Duodenal mucosa (tissue), 2 donors: ENCODE results near the gene GLRA3.

Experiments
- H3K27ac ChIP-seq: one replicate; pipeline ENCODE4 v1.7.0; 2013; ENCODE audit warnings: low read depth, low read length
- H3K27me3 ChIP-seq, 2 donors: one replicate each; pipeline ENCODE4 v1.7.0; 2013; ENCODE audit warnings: low read length in 2 of 2, control low read depth in 1 of 2; ENCODE audit not compliant: insufficient read depth in 2 of 2, control insufficient read depth in 1 of 2
- H3K36me3 ChIP-seq, 2 donors: one replicate each; pipeline ENCODE4 v1.7.0; 2013; ENCODE audit warnings: low read length in 2 of 2, control low read depth in 1 of 2; ENCODE audit not compliant: insufficient read depth in 2 of 2, control insufficient read depth in 1 of 2
- H3K4me1 ChIP-seq, 2 donors: one replicate each; pipeline ENCODE4 v1.7.0; 2013; ENCODE audit warnings: low read length in 2 of 2, control low read depth in 1 of 2; ENCODE audit not compliant: insufficient read depth in 2 of 2, control insufficient read depth in 1 of 2
- H3K4me3 ChIP-seq, 2 donors: one replicate each; pipeline ENCODE4 v1.7.0; 2013; ENCODE audit warnings: low read length in 2 of 2, low read depth in 1 of 2
- H3K9ac ChIP-seq, 2 donors: one replicate each; pipeline ENCODE4 v1.7.0; 2013; ENCODE audit warnings: low read length in 2 of 2, low read depth in 1 of 2
- H3K9me3 ChIP-seq, 2 donors: one replicate each; pipeline ENCODE4 v1.7.0; 2013; ENCODE audit warnings: low read length in 2 of 2, control low read depth in 1 of 2; ENCODE audit not compliant: control insufficient read depth in 1 of 2

Gene GLRA3

DNA sequence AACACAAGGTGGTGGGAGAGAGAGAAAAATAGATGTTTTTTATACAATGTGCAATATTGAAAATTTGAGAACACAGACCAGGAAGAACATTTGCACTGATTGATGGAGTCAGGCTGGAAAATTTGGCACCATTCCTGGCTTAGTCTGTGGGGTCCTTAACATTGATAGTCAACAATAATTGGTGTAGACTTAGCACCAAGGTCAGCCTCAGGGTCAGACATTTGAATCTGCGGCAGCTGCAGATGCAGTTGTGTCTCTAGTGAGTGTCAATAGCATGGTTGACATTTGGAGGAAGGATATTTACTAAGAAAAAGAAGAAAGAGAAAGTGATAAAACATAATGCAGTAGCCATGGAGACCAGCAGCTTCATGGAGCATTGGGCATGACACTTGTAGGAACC, 31.5 kb upstream of the GLRA3 start:
- Histone ChIP-seq H3K36me3 (no peaks in the 10 kb centered on the region), H3K9me3 (no peaks in the 10 kb centered on the region), H3K27me3 (no peaks in the 10 kb centered on the region), H3K4me1 (no peaks in the 10 kb centered on the region), H3K9ac (no peak overlapping the region), H3K27ac (no peak overlapping the region), H3K4me3 (no peak overlapping the region)

DNA sequence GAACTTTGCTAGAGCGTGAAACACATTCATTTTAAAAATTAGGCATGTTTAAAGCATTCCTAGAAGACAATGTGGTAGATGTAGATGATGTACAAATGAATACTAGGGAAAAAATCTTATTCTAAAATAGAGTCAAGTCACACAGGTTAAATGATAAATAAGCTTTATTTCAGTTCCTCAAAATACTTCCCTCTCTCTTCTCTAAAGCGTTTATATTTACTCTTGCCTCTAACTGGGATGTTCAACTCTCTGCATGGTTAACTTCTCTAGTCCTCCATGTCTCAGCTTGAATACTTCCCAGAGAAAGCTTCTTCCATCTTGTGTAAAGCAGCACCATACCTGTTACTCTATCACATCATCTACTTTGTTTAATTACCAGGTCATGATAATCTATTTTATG, 30.9 kb upstream of the GLRA3 start:
- Histone ChIP-seq H3K27me3 (no peaks in the 10 kb centered on the region), H3K27ac (no peak overlapping the region), H3K36me3 (no peaks in the 10 kb centered on the region), H3K4me1 (no peaks in the 10 kb centered on the region), H3K9me3 (no peaks in the 10 kb centered on the region), H3K9ac (no peak overlapping the region), H3K4me3 (no peak overlapping the region)

DNA sequence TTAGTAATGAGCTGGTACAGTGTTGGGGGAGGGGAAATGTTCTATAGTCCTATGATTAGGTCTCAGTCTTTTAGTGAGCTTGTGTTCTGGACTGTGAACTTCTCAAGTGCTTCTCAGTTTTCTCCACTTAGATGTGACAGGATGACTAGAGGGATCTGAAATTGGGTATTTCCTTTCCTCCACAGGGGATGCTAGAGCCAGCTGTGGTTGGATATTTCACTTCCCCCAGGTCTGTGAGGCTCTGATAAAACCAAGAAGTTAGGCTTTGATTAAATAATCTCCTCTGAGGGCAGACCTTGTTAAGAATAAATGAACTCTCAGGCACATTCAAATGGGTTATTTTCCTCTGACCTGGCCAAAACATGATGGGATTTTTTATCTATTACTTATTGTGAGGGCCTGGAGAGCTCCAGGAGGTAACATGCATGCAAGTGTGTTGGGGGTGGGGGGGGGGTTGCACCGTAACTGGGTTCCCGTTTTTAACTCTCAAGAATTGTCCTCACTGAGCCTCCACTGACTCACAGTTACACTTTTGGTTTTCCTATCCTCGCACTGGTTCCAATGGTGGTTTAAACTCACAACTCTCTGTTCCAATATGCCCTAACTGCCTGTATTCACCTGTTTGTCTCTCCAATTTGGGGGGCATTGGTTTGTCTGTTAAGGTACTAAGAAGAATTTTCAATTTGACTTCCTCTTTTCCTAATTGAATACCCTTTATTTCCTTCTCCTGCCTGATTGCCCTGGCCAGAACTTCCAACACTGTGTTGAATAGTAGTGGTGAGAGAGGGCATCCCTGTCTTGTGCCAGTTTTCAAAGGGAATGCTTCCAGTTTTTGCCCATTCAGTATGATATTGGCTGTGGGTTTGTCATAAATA, 28.1 kb upstream of the GLRA3 start:
- H3K4me3 ChIP-seq, result no peak overlapping the region
- no peak overlapping the region for H3K27ac ChIP-seq
- no peaks in the 10 kb centered on the region for H3K27me3 ChIP-seq
- H3K9me3 ChIP-seq, result no peaks in the 10 kb centered on the region
- no peaks in the 10 kb centered on the region for H3K4me1 ChIP-seq
- H3K36me3 ChIP-seq, result no peaks in the 10 kb centered on the region
- H3K9ac ChIP-seq, result no peak overlapping the region

DNA sequence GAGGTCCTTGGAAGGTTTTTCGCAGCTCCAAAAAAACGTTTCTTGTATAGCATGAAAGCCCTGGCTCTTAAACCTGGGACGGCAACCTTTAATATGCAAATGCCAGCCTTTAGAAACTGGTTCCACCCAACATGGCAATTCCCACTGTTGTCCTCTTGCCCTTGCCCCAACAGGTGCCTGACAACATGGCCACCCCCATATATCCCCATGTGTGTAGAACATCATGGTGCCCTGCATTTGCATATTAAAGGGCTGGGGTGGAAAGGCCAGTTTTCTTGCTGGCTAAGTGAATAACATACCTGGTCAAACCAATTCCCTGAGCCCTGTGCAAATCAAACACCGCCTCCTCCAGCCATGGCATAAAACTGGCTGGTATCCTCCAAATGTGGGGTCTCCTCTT, 26.0 kb upstream of the GLRA3 start:
- no peaks in the 10 kb centered on the region for H3K9me3 ChIP-seq
- no peak overlapping the region for H3K4me3 ChIP-seq
- no peak overlapping the region for H3K9ac ChIP-seq
- H3K27ac ChIP-seq, result no peak overlapping the region
- no peaks in the 10 kb centered on the region for H3K27me3 ChIP-seq
- no peaks in the 10 kb centered on the region for H3K36me3 ChIP-seq
- H3K4me1 ChIP-seq, result no peaks in the 10 kb centered on the region

DNA sequence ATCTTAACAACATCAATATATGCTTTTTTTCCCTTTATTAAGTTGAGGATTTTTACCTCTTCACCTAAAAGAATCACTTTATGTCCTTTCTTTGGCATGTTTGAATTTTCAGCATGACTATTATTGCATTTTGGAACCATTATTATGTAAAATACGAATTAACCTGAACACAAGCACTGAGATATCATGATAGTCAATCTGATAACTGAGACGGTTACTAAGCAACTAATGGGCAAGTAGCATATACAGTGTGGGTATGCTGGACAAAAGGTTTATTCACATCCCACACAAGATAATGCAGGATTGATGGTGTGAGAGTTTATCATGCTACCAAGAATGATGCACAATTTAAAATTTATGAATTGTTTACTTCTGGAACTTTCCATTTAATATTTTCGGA, 24.6 kb upstream of the GLRA3 start:
- H3K9ac ChIP-seq, result no peak overlapping the region
- no peak overlapping the region for H3K4me3 ChIP-seq
- no peaks in the 10 kb centered on the region for H3K9me3 ChIP-seq
- H3K27me3 ChIP-seq, result no peaks in the 10 kb centered on the region
- no peak overlapping the region for H3K27ac ChIP-seq
- H3K36me3 ChIP-seq, result no peaks in the 10 kb centered on the region
- H3K4me1 ChIP-seq, result no peaks in the 10 kb centered on the region

DNA sequence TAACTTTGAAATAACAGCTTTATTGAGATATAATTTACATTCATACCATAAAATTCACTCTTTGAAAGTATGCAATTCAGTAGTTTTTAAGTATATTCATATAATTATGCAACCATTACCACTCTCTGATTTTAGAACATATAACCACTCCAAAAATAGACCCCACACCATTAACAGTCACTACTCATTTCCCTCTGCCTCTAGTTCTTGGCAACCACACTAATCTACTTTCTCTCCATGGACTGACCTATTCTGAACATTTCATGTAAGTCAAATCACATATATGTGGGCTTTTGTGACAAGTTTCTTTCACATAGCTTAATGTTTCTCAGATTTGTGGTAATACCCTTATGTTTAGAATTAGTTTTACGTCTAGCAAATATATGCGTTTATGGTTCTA, 19.5 kb upstream of the GLRA3 start:
- Histone ChIP-seq H3K27me3 (no peaks in the 10 kb centered on the region), H3K4me3 (no peak overlapping the region), H3K9me3 (no peaks in the 10 kb centered on the region), H3K36me3 (no peaks in the 10 kb centered on the region), H3K9ac (no peak overlapping the region), H3K4me1 (no peaks in the 10 kb centered on the region), H3K27ac (no peak overlapping the region)

DNA sequence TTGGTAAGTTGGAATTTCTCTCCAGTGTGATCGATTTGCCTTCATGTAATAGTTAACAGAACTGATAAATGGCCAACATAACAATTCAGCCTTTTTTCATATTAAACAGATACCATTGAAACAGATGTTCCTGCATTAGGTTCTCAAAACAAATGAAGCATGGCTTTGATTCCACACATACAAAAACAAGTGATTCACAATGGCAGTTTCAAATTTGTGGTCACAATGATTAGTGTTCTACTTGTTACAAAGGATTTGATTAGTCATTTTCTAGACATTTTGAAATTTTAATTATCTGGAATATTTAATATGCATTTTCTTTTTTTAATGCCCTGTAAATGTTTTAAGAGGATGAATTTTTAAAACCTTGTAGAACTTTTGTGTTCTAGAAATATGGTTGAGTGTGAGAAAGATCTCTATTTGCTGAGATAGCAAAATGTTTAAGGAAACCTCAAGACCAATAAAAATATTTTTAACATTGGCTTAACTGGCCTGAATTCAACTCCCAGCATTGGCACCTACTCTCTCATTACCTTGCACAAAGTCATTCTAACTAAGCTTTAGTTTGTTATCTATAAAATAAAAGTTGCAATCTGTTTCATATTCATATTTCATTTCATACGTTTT, 18.9 kb upstream of the GLRA3 start:
- Histone ChIP-seq H3K36me3 (no peaks in the 10 kb centered on the region), H3K27me3 (no peaks in the 10 kb centered on the region), H3K4me1 (no peaks in the 10 kb centered on the region), H3K9me3 (no peaks in the 10 kb centered on the region), H3K27ac (no peak overlapping the region), H3K9ac (no peak overlapping the region), H3K4me3 (no peak overlapping the region)

DNA sequence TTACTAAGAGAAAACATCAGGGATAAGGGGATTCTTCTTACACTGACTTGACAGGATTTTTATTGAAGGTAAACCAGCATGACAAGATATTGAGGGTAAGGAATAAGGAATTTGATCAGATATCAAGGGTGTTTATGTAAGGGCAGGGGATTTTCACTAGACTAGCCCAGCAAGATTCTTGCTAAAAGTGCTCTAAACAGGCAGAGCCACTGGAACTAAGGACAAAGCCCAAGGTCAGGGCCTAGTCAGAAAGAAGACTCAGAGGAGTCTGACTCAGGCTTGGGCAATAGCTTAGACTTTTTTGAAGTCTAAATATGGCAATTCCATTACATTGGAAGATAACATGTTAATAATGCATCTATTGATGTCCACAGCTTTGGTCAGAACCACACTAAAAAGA, 6.5 kb upstream of the GLRA3 start:
- H3K36me3 ChIP-seq, result no peaks in the 10 kb centered on the region
- H3K4me1 ChIP-seq, result no peaks in the 10 kb centered on the region

DNA sequence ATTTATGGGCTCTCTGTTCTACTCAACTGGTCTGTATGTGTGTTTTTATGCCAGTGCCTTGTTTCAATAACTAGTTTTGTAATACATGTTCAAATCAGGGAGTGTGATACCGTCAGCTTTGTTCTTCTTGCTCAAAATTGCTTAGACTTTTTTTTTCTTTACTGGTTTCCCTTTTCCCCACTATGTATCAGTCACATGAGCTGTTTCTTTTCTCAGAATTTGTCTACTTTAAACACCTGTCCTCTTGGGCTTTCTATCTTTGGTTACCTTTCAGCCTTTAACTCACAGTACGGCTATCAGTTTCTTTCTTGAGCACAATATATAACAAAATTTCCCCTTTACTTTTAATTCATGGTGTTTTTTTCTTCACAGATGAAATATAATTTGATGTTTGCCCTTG, 5.4 kb upstream of the GLRA3 start:
- Histone ChIP-seq H3K36me3 (no peaks in the 10 kb centered on the region), H3K27ac (no peak overlapping the region), H3K9ac (no peak overlapping the region), H3K27me3 (no peaks in the 10 kb centered on the region), H3K9me3 (peaks cover 0 to 5% of the 10 kb centered on the region in 2 donors), H3K4me3 (no peak overlapping the region), H3K4me1 (no peaks in the 10 kb centered on the region)

More for the DNA sequence above, 6.5 kb upstream of the GLRA3 start:
- no peak overlapping the region for H3K4me3 ChIP-seq
- peaks cover 0 to 5% of the 10 kb centered on the region in 2 donors for H3K9me3 ChIP-seq
- H3K27me3 ChIP-seq, result no peaks in the 10 kb centered on the region
- H3K9ac ChIP-seq, result no peak overlapping the region
- H3K27ac ChIP-seq, result no peak overlapping the region

DNA sequence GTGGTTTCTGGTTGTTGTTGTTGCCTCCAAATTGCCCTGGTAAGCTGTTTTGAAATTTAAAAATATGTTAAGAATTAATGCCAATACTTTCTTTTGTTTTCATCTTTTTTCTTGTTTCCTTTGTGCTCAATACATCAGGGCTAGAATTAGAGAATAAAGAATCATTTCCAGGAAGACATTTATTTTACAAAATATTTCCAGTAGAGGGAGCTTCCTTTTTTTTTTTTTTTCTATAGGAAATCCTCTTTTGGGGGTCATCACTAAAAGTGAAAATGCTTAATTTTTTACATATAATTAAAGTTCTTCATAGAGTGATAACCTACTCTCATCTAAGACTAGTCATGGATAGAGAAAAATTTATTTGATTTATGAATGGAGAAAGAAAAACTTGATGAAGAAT, 2.4 kb downstream of the GLRA3 start:
- Histone ChIP-seq H3K9me3 (no peaks in the 10 kb centered on the region), H3K4me3 (no peak overlapping the region), H3K36me3 (no peaks in the 10 kb centered on the region), H3K27ac (no peak overlapping the region), H3K9ac (no peak overlapping the region), H3K4me1 (no peaks in the 10 kb centered on the region), H3K27me3 (no peaks in the 10 kb centered on the region)
